Sigmoid colon (tissue), 7 donors: ENCODE measurements around the gene MYOD1. TPM values are rescaled to one million over a fixed set of nuclear protein-coding genes. Genes with fewer than 3 reads are reported as not detected.

ENCODE experiments used
- DNase-seq: peaks from one replicate; pipeline ENCODE4 v3.0.0-alpha.2; 2019
- H3K27ac ChIP-seq, 4 donors: fragments of 200-600 bp; sonication (generic); one replicate each; pipeline ENCODE4 v1.5.1; 2016 to 2019; ENCODE audit warnings: mild to moderate bottlenecking in 1 of 4
- H3K27me3 ChIP-seq, 3 donors: fragments of 200-600 bp; sonication (generic); one replicate each; pipeline ENCODE4 v1.5.1; 2019; ENCODE audit warnings: mild to moderate bottlenecking in 1 of 3
- H3K36me3 ChIP-seq, 4 donors: fragments of 200-600 bp; sonication (generic); one replicate each; pipeline ENCODE4 v1.5.1; 2016 to 2019
- H3K4me1 ChIP-seq, 4 donors: fragments of 200-600 bp; sonication (generic); one replicate each; pipeline ENCODE4 v1.5.1; 2017 to 2019
- H3K4me3 ChIP-seq, 4 donors: fragments of 200-600 bp; sonication (generic); one replicate each; pipeline ENCODE4 v1.5.1; 2017 to 2019; ENCODE audit warnings: mild to moderate bottlenecking in 2 of 4, moderate library complexity in 1 of 4
- H3K9me3 ChIP-seq, 4 donors: fragments of 200-600 bp in 3 of 4; sonication (generic) in 3 of 4; one replicate each; pipeline versions ENCODE4 v1.5.1 to v1.6.1; 2013 to 2019
- EP300 ChIP-seq, 4 donors: sonication (generic); formaldehyde crosslinking; IDR thresholded peaks; one replicate each; pipeline ENCODE4 v1.6.1; 2017; ENCODE audit warnings: antibody characterized with exemption in 4 of 4
- POLR2A ChIP-seq, 2 donors: fragments of 450-650 bp; IDR thresholded peaks; one replicate each; pipeline ENCODE4 v1.6.1; 2016; ENCODE audit warnings: antibody characterized with exemption in 2 of 2, mild to moderate bottlenecking in 2 of 2, moderate library complexity in 2 of 2
- POLR2AphosphoS5 ChIP-seq, 4 donors: sonication (generic); formaldehyde crosslinking; IDR thresholded peaks; one replicate each; pipeline ENCODE4 v1.6.1; 2017; ENCODE audit warnings: antibody characterized with exemption in 4 of 4
- WGBS, 2 donors: extraction: QIAGEN DNeasy Blood & Tissue Kit; methylation state at CpG; one replicate each; pipeline ENCODE4 v1.1.7; 2013; 5-methylcytosine and 5-hydroxymethylcytosine counted together
- intact Hi-C: fragments of 100-400 bp; cut with DNase I; formaldehyde crosslinking; loops from one replicate; pipeline ENCODE4 v1.15.1; 2023
- polyA plus RNA-seq, 3 donors: library from polyadenylated mRNA; stranded (reverse); fragments of 200-250 nt; gene quantifications; one replicate each; pipeline ENCODE4 v1.2.3, GENCODE V29; 2013
- total RNA-seq, 4 donors: library from RNA; depleted of rRNA; stranded (reverse); fragments of >200 nt; gene quantifications; one replicate each; pipeline ENCODE4 v1.1.0, GENCODE V29; 2016
- TF ChIP-seq, protein P1 (sequence below), 4 experiments: fragments of 450-650 bp in 3 of 4; fragments of 200-600 bp in 1 of 4; IDR thresholded peaks; one replicate each; pipeline ENCODE4 v1.5.1; 2016 to 2019; ENCODE audit warnings: antibody characterized with exemption in 4 of 4, mild to moderate bottlenecking in 3 of 4, moderate library complexity in 2 of 4
- donor health status: healthy with polysubstance abuse.
- donor health status: Bipolar disorder and iron deficiency.
- donor health status: healthy.

MYOD1 gene
- total and polyA plus RNA-seq, 7 donors = not detected

DNA sequence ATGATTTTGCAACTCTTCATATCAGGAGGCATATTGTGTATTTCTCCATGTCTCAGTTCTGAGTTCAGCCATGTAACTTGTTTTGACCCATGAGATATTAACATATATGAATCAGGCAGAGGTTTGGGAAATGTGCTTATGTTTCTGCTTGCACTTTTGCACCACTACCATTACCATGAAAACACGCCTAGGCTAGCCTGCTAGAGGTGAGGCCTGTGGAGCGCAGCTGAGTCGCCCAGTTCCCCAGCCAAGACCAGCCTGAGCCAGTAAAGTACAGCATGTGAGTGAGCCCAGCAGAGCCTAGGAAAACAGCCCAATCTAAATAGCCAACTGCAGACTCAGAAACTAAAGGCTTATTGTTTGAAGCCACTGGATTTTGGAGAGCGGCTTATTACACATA lies 18.4 kb upstream of the MYOD1 start:
- no peak for DNase-seq
- Histone ChIP-seq H3K4me3 (no peak overlapping the region), H3K27ac (no peak overlapping the region), H3K27me3 (peaks cover 2 to 14% (median 7%) of the 10 kb centered on the region in 3 donors), H3K9me3 (peaks cover 0 to 4% (median under 1%) of the 10 kb centered on the region in 4 donors), H3K36me3 (no peaks in the 10 kb centered on the region), H3K4me1 (no peaks in the 10 kb centered on the region)
- 88 to 91% methylated on average over 4 of the region's 4 CpGs for WGBS, 2 donors
- TF ChIP-seq POLR2AphosphoS5 (IDR thresholded peaks at IDR 0.05) (no peak), EP300 (IDR thresholded peaks at IDR 0.05) (no peak), POLR2A (IDR thresholded peaks at IDR 0.05) (no peak)
- TF ChIP-seq, protein P1, sequence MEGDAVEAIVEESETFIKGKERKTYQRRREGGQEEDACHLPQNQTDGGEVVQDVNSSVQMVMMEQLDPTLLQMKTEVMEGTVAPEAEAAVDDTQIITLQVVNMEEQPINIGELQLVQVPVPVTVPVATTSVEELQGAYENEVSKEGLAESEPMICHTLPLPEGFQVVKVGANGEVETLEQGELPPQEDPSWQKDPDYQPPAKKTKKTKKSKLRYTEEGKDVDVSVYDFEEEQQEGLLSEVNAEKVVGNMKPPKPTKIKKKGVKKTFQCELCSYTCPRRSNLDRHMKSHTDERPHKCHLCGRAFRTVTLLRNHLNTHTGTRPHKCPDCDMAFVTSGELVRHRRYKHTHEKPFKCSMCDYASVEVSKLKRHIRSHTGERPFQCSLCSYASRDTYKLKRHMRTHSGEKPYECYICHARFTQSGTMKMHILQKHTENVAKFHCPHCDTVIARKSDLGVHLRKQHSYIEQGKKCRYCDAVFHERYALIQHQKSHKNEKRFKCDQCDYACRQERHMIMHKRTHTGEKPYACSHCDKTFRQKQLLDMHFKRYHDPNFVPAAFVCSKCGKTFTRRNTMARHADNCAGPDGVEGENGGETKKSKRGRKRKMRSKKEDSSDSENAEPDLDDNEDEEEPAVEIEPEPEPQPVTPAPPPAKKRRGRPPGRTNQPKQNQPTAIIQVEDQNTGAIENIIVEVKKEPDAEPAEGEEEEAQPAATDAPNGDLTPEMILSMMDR (IDR thresholded peaks at IDR 0.05) = no peak
- intact Hi-C loops = no loop called here

DNA sequence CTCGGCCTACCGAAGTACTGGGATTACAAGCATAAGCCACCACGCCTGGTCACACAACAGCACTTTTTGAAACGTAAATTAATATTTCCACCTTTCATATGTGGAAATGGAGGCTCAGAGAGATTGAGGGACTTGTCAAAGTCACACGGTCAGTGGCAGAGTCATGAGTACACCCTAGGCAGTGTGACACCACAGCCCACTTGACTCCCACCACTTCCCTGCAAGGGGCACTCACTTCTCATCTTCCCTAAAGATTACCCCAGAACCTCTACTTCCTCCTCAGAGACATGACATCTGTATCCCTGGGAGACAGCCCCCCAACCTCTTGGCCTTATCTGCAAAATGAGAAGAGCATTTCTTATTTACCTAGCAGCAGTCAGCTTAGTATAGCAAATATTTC lies 16.5 kb upstream of the MYOD1 start:
- intact Hi-C loops = no loop called here
- TF ChIP-seq POLR2AphosphoS5 (IDR thresholded peaks at IDR 0.05) (no peak), EP300 (IDR thresholded peaks at IDR 0.05) (no peak), POLR2A (IDR thresholded peaks at IDR 0.05) (no peak)
- TF ChIP-seq, protein P1 (IDR thresholded peaks at IDR 0.05) = no peak
- Histone ChIP-seq H3K27me3 (no peaks in the 10 kb centered on the region), H3K36me3 (no peaks in the 10 kb centered on the region), H3K4me1 (no peaks in the 10 kb centered on the region), H3K9me3 (peaks cover 0 to 4% (median under 1%) of the 10 kb centered on the region in 4 donors), H3K4me3 (no peak overlapping the region), H3K27ac (no peak overlapping the region)
- WGBS, 2 donors = 64 to 74% methylated on average over 5 of the region's 5 CpGs
- no peak for DNase-seq

DNA sequence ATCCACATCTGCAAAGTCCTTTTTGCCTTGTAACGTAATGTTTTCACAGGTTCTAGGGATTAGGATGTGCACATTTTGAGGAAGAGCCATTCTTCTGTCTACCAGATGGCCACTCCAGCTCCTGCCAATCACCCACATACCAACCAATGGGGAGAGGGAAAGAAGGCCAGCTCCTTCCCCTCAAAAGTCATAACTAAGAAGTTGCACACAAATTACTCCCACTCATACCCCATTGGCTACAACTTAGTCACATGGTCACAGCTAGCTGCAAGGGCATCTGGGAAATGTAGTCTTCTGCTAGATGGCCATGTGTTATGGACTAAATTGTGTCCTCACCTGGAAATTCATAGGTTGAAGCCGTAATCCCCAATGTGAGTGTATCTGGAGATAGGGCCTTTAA lies 15.4 kb upstream of the MYOD1 start:
- no peaks in the 10 kb centered on the region for H3K36me3 ChIP-seq
- H3K4me1 ChIP-seq = no peaks in the 10 kb centered on the region
- DNase-seq = no peak
- H3K4me3 ChIP-seq = no peak overlapping the region
- intact Hi-C loops = no loop called here
- WGBS, 2 donors = 76 to 88% methylated on average over 2 of the region's 2 CpGs
- H3K27ac ChIP-seq = no peak overlapping the region
- H3K9me3 ChIP-seq = peaks cover 0 to 4% (median under 1%) of the 10 kb centered on the region in 4 donors
- no peak for TF ChIP-seq POLR2AphosphoS5 (IDR thresholded peaks at IDR 0.05)
- no peak for TF ChIP-seq EP300 (IDR thresholded peaks at IDR 0.05)
- TF ChIP-seq POLR2A (IDR thresholded peaks at IDR 0.05) = no peak
- TF ChIP-seq, protein P1 (IDR thresholded peaks at IDR 0.05) = no peak
- H3K27me3 ChIP-seq = peaks cover 0 to 8% (median 5%) of the 10 kb centered on the region in 3 donors

DNA sequence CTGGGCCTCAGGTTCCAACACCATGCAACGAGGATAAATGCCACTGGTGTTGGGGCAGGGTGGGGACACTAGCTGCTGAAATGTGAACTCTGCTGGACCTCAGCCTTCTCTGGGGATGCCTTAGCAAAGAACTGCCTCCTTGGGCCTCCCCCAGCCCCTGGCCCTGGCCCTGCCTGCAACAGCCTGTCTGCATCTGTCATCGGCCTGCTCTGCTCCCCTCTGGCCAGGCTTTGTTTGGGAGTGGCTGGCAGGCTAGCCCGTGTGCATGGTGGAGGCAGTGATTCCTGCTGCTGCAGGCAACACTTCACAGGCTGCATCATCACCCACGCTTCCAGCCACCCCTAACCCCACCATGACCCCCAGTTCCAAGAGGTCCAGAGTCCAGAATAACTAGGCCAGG lies 11.5 kb upstream of the MYOD1 start:
- H3K27ac ChIP-seq = no peak overlapping the region
- TF ChIP-seq EP300 (IDR thresholded peaks at IDR 0.05) (no peak), POLR2A (IDR thresholded peaks at IDR 0.05) (no peak), POLR2AphosphoS5 (IDR thresholded peaks at IDR 0.05) (no peak)
- TF ChIP-seq, protein P1 (IDR thresholded peaks at IDR 0.05) = no peak
- intact Hi-C loops = no loop called here
- no peaks in the 10 kb centered on the region for H3K36me3 ChIP-seq
- DNase-seq = no peak
- H3K4me1 ChIP-seq = no peaks in the 10 kb centered on the region
- H3K4me3 ChIP-seq = no peak overlapping the region
- peaks cover 0 to 29% (median 21%) of the 10 kb centered on the region in 3 donors for H3K27me3 ChIP-seq
- H3K9me3 ChIP-seq = peaks cover 0 to 4% (median under 1%) of the 10 kb centered on the region in 4 donors
- 58 to 61% methylated on average over 4 of the region's 4 CpGs for WGBS, 2 donors

DNA sequence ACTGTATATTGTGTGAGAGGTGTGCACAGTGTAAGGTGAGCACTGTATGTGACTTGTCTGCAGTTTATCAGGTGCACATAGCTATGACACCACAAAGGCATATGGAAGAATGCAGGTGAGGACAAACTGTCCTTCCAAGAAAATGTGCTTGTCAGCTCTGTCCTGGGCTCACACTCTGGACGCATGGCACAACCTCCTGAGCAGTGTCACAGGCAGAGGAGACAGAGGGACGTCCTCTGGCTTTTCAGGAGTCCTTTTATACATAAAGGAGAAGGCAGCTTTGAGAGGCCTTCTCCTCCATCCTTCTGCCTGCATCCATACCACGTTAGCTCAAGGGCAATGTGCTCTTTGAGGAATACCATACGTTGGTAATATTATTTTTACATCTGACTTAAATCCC lies 7.5 kb upstream of the MYOD1 start:
- WGBS, 2 donors = 25 to 30% methylated on average over 4 of the region's 4 CpGs
- Histone ChIP-seq H3K27ac (no peak overlapping the region), H3K4me3 (no peak overlapping the region), H3K36me3 (no peaks in the 10 kb centered on the region), H3K9me3 (no peaks in the 10 kb centered on the region), H3K27me3 (peaks cover 0 to 63% (median 37%) of the 10 kb centered on the region in 3 donors), H3K4me1 (no peaks in the 10 kb centered on the region)
- DNase-seq = no peak
- intact Hi-C loops = no loop called here
- TF ChIP-seq POLR2A (IDR thresholded peaks at IDR 0.05) (no peak), EP300 (IDR thresholded peaks at IDR 0.05) (no peak), POLR2AphosphoS5 (IDR thresholded peaks at IDR 0.05) (no peak)
- TF ChIP-seq, protein P1 (IDR thresholded peaks at IDR 0.05) = no peak
